HG03342 (cell line): ENCODE results near the gene RBPJ.
"Not testable (repeated sequence)": the region's sequence is repeated elsewhere in the genome, so short reads cannot be mapped to it uniquely, and the experiment has no call there.

Experiments
- ATAC-seq: cut with Tn5 transposase; IDR thresholded peaks from one replicate; pipeline ENCODE4 v1.9.1; 2021; ENCODE audit warnings: mild to moderate bottlenecking, moderate library complexity; ENCODE audit not compliant: unreplicated experiment

Gene RBPJ

GRCh38 chr4:26369132-26369531, 48.3 kb downstream of the RBPJ start:
- ATAC-seq = no peak

GRCh38 chr4:26369581-26369980, 48.8 kb downstream of the RBPJ start:
- no peak for ATAC-seq

- no peak for ATAC-seq
Observed at GRCh38 chr4:26372076-26372475, 51.3 kb downstream of the RBPJ start.

GRCh38 chr4:26372525-26373172, 51.8 kb downstream of the RBPJ start:
- ATAC-seq = peak; percentile 84

- ATAC-seq = no peak
Observed at GRCh38 chr4:26375551-26375950, 54.7 kb downstream of the RBPJ start.

GRCh38 chr4:26377328-26378311, 56.8 kb downstream of the RBPJ start:
- ATAC-seq = no peak

- no peak for ATAC-seq
Observed at GRCh38 chr4:26379837-26380236, 59.0 kb downstream of the RBPJ start.

GRCh38 chr4:26380740-26381139, 59.9 kb downstream of the RBPJ start:
- ATAC-seq = no peak

GRCh38 chr4:26384380-26385057, 63.7 kb downstream of the RBPJ start:
- ATAC-seq = no peak

- ATAC-seq = no peak
Observed at GRCh38 chr4:26385690-26386089, 64.9 kb downstream of the RBPJ start.

GRCh38 chr4:26386386-26386785, 65.6 kb downstream of the RBPJ start:
- no peak for ATAC-seq

GRCh38 chr4:26388671-26389070, 67.9 kb downstream of the RBPJ start:
- no peak for ATAC-seq

- ATAC-seq = no peak
Observed at GRCh38 chr4:26397086-26397485, 76.3 kb downstream of the RBPJ start.

GRCh38 chr4:26400132-26400531, 79.3 kb downstream of the RBPJ start:
- no peak for ATAC-seq

GRCh38 chr4:26402017-26402416, 81.2 kb downstream of the RBPJ start:
- not testable (repeated sequence) for ATAC-seq

- ATAC-seq = no peak
Observed at GRCh38 chr4:26402458-26402857, 81.6 kb downstream of the RBPJ start.

GRCh38 chr4:26404743-26405206, 84.0 kb downstream of the RBPJ start:
- no peak for ATAC-seq

GRCh38 chr4:26406346-26406975, 85.6 kb downstream of the RBPJ start:
- no peak for ATAC-seq

- ATAC-seq = no peak
Observed at GRCh38 chr4:26407476-26407875, 86.7 kb downstream of the RBPJ start.

GRCh38 chr4:26410385-26411293, 89.8 kb downstream of the RBPJ start:
- ATAC-seq = peak; percentile 69
